Measurements from ENCODE around the gene GTF2H2C.
"Not testable (repeated sequence)": the region's sequence is repeated elsewhere in the genome, so short reads cannot be mapped to it uniquely, and the experiment has no call there.

GTF2H2C gene

DNA sequence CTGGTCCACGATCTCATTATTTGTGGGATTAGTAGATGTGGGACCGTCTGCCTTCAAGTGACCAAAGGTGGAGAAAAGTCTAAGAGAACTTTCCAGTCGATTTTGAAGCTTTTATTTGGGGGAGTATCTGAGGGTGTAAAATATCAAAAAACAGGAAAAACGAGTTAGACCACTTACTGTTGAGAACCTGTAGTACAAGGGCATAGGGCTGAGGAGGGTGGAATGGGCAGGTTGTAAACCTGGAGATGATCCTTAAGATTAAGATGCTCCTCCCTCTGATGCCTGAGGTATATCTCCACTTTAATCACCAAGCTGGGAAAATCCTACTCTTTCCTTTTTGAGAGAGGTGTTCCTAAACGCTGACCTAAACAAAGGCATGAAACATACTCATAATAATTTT is 32.0 kb upstream of the GTF2H2C start:
- no peaks in the 10 kb centered on the region for H3K9me3 ChIP-seq (ENCODE audit: control insufficient read depth, insufficient read depth, low read length)
- H3K4me1 ChIP-seq (ENCODE audit: control insufficient read depth, insufficient read depth, low read length) = no peaks in the 10 kb centered on the region
- no peak overlapping the region for H3K27ac ChIP-seq (ENCODE audit: low read length)
- no peaks in the 10 kb centered on the region for H3K27me3 ChIP-seq (ENCODE audit: control insufficient read depth, insufficient read depth, low read length)
- DNase-seq (ENCODE audit: low read depth, low spot score) = no peak
- no peaks in the 10 kb centered on the region for H3K36me3 ChIP-seq (ENCODE audit: control insufficient read depth, insufficient read depth, low read length)
- no CpG with 5 or more reads among the region's 5 CpGs for WGBS (ENCODE audit: insufficient coverage, insufficient read length)
- no peak overlapping the region for H3K4me3 ChIP-seq (ENCODE audit: low read length)

GRCh38 chr5:69528609-69529008 is 31.4 kb upstream of the GTF2H2C start:
- H3K4me1 ChIP-seq (ENCODE audit: control insufficient read depth, insufficient read depth, low read length) = no peaks in the 10 kb centered on the region
- H3K27ac ChIP-seq (ENCODE audit: low read length) = no peak overlapping the region
- no peak overlapping the region for H3K4me3 ChIP-seq (ENCODE audit: low read length)
- H3K27me3 ChIP-seq (ENCODE audit: control insufficient read depth, insufficient read depth, low read length) = no peaks in the 10 kb centered on the region
- DNase-seq (ENCODE audit: low read depth, low spot score) = no peak
- no peaks in the 10 kb centered on the region for H3K36me3 ChIP-seq (ENCODE audit: control insufficient read depth, insufficient read depth, low read length)
- no CpG with 5 or more reads among the region's 4 CpGs for whole genome bisulfite sequencing (ENCODE audit: insufficient coverage, insufficient read length)
- no peaks in the 10 kb centered on the region for H3K9me3 ChIP-seq (ENCODE audit: control insufficient read depth, insufficient read depth, low read length)

DNA sequence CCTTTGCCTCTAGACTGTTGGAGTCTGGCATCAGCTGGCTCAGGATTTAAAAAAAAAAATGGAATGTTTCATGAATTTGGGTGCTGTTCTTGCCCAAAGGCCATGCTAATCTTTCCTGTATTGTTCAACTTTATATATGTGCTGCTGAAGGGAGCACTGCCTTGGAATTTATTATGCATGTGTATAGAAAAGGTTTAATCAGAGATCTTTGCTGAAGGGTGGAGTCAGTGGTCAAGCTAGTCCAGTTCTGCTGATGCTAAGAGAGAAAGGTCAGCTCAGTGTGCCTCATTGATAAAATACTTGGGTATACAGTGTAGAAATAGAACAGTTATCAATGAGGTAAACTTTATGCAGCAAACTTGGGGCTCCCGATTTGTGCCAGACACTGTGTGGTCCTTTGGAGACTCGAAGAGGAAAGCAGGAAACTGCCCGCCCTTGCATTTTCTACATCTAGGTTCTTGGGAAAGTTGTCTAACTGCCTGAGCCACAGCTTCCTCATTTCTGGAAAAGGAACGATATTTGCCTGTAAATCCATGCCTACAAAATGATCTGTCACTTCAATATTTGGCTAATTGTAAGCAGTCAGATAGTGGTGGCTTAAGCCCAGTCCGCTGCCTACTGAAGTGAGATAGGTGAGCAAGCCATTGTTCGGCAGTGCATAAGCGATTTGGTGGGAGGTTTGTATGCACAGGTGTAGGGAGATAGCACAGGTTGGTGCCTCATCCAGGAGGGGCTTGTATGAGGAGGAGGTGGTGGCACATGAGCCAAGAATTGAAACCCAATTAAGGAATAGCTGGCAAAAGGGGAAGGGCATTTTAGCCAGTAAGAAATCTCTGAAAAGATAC is 29.2 kb upstream of the GTF2H2C start:
- H3K27ac ChIP-seq (ENCODE audit: low read length) = no peak overlapping the region
- H3K36me3 ChIP-seq (ENCODE audit: control insufficient read depth, insufficient read depth, low read length) = no peaks in the 10 kb centered on the region
- no peaks in the 10 kb centered on the region for H3K27me3 ChIP-seq (ENCODE audit: control insufficient read depth, insufficient read depth, low read length)
- no peaks in the 10 kb centered on the region for H3K4me1 ChIP-seq (ENCODE audit: control insufficient read depth, insufficient read depth, low read length)
- no peak overlapping the region for H3K4me3 ChIP-seq (ENCODE audit: low read length)
- DNase-seq (ENCODE audit: low read depth, low spot score) = no peak
- no CpG with 5 or more reads among the region's 7 CpGs for WGBS (ENCODE audit: insufficient coverage, insufficient read length)
- no peaks in the 10 kb centered on the region for H3K9me3 ChIP-seq (ENCODE audit: control insufficient read depth, insufficient read depth, low read length)

GRCh38 chr5:69531406-69531801 is 28.6 kb upstream of the GTF2H2C start:
- DNase-seq (ENCODE audit: low read depth, low spot score) = no peak
- WGBS (ENCODE audit: insufficient coverage, insufficient read length) = no CpG with 5 or more reads among the region's 3 CpGs

GRCh38 chr5:69537911-69538310 is 22.1 kb upstream of the GTF2H2C start:
- DNase-seq (ENCODE audit: low read depth, low spot score); H3K27ac ChIP-seq (ENCODE audit: low read length); H3K4me3 ChIP-seq (ENCODE audit: low read length); H3K36me3 ChIP-seq (ENCODE audit: control insufficient read depth, insufficient read depth, low read length); H3K9me3 ChIP-seq (ENCODE audit: control insufficient read depth, insufficient read depth, low read length); H3K27me3 ChIP-seq (ENCODE audit: control insufficient read depth, insufficient read depth, low read length); H3K4me1 ChIP-seq (ENCODE audit: control insufficient read depth, insufficient read depth, low read length): not testable (repeated sequence)
- WGBS (ENCODE audit: insufficient coverage, insufficient read length) = no CpG with 5 or more reads among the region's 3 CpGs

More at GRCh38 chr5:69531406-69531801, 28.6 kb upstream of the GTF2H2C start:
- Histone ChIP-seq H3K27ac (ENCODE audit: low read length) (no peak overlapping the region), H3K4me3 (ENCODE audit: low read length) (no peak overlapping the region), H3K4me1 (ENCODE audit: control insufficient read depth, insufficient read depth, low read length) (no peaks in the 10 kb centered on the region), H3K9me3 (ENCODE audit: control insufficient read depth, insufficient read depth, low read length) (no peaks in the 10 kb centered on the region), H3K27me3 (ENCODE audit: control insufficient read depth, insufficient read depth, low read length) (no peaks in the 10 kb centered on the region), H3K36me3 (ENCODE audit: control insufficient read depth, insufficient read depth, low read length) (no peaks in the 10 kb centered on the region)

DNA sequence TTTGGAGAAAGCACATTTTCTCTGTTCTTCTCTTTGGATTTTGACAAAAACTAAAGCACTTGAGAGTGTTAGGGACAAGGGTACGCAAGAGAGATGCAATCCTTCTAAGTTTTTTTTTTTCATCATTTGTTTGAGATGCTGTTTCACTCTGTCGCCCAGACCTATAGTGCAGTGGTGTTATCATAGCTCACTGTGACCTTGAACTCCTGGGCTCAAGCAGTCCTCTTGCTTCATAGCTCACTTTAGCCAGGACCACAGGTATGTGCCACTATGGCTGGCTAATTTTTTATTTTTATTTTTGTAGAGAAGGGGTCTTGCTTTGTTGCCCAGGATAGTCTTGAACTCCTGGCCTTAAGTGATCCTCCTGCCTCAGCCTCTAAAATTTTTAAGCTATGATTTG is 21.3 kb upstream of the GTF2H2C start:
- DNase-seq (ENCODE audit: low read depth, low spot score); H3K4me3 ChIP-seq (ENCODE audit: low read length): not testable (repeated sequence)

GRCh38 chr5:69541347-69541746 is 18.6 kb upstream of the GTF2H2C start:
- not testable (repeated sequence) for H3K36me3 ChIP-seq (ENCODE audit: control insufficient read depth, insufficient read depth, low read length); H3K27ac ChIP-seq (ENCODE audit: low read length); H3K4me1 ChIP-seq (ENCODE audit: control insufficient read depth, insufficient read depth, low read length); H3K4me3 ChIP-seq (ENCODE audit: low read length); H3K27me3 ChIP-seq (ENCODE audit: control insufficient read depth, insufficient read depth, low read length); H3K9me3 ChIP-seq (ENCODE audit: control insufficient read depth, insufficient read depth, low read length); DNase-seq (ENCODE audit: low read depth, low spot score)
- no CpG with 5 or more reads among the region's 1 CpG for WGBS (ENCODE audit: insufficient coverage, insufficient read length)

More for the DNA sequence above, 21.3 kb upstream of the GTF2H2C start:
- not testable (repeated sequence) for H3K27me3 ChIP-seq (ENCODE audit: control insufficient read depth, insufficient read depth, low read length); H3K4me1 ChIP-seq (ENCODE audit: control insufficient read depth, insufficient read depth, low read length); H3K27ac ChIP-seq (ENCODE audit: low read length); H3K9me3 ChIP-seq (ENCODE audit: control insufficient read depth, insufficient read depth, low read length); H3K36me3 ChIP-seq (ENCODE audit: control insufficient read depth, insufficient read depth, low read length)
- no CpG with 5 or more reads among the region's 2 CpGs for WGBS (ENCODE audit: insufficient coverage, insufficient read length)

GRCh38 chr5:69542838-69543618 is 17.0 kb upstream of the GTF2H2C start:
- H3K9me3 ChIP-seq (ENCODE audit: control insufficient read depth, insufficient read depth, low read length); H3K27me3 ChIP-seq (ENCODE audit: control insufficient read depth, insufficient read depth, low read length); H3K36me3 ChIP-seq (ENCODE audit: control insufficient read depth, insufficient read depth, low read length); H3K4me1 ChIP-seq (ENCODE audit: control insufficient read depth, insufficient read depth, low read length); DNase-seq (ENCODE audit: low read depth, low spot score); H3K4me3 ChIP-seq (ENCODE audit: low read length); H3K27ac ChIP-seq (ENCODE audit: low read length): not testable (repeated sequence)
- no CpG with 5 or more reads among the region's 3 CpGs for WGBS (ENCODE audit: insufficient coverage, insufficient read length)

DNA sequence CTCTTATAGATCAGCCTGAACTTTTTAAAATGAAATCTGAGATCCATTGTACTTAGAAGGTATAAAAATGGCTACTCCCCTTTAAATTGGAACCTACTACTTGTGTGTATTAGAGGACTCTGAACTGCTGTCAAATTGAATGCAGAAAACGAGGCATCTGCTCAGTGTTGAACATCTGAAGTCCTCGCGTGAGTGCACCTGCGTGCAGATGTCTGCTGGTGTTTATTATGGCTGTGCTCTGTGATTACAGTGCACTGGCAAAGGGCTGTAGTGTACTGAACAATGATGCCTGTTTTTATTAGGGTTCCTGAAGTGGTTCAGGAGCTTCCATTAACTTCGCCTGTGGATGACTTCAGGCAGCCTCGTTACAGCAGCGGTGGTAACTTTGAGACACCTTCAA is 15.4 kb upstream of the GTF2H2C start:
- not testable (repeated sequence) for H3K36me3 ChIP-seq (ENCODE audit: control insufficient read depth, insufficient read depth, low read length); H3K27ac ChIP-seq (ENCODE audit: low read length); H3K27me3 ChIP-seq (ENCODE audit: control insufficient read depth, insufficient read depth, low read length); H3K4me1 ChIP-seq (ENCODE audit: control insufficient read depth, insufficient read depth, low read length); DNase-seq (ENCODE audit: low read depth, low spot score); H3K4me3 ChIP-seq (ENCODE audit: low read length); H3K9me3 ChIP-seq (ENCODE audit: control insufficient read depth, insufficient read depth, low read length)
- no CpG with 5 or more reads among the region's 7 CpGs for whole genome bisulfite sequencing (ENCODE audit: insufficient coverage, insufficient read length)

- DNase-seq (ENCODE audit: low read depth, low spot score); H3K36me3 ChIP-seq (ENCODE audit: control insufficient read depth, insufficient read depth, low read length); H3K9me3 ChIP-seq (ENCODE audit: control insufficient read depth, insufficient read depth, low read length); H3K4me1 ChIP-seq (ENCODE audit: control insufficient read depth, insufficient read depth, low read length); H3K27ac ChIP-seq (ENCODE audit: low read length); H3K27me3 ChIP-seq (ENCODE audit: control insufficient read depth, insufficient read depth, low read length): not testable (repeated sequence)
- peak overlapping the region; percentile 5; the same call in 1 of the 2 replicates for H3K4me3 ChIP-seq (ENCODE audit: low read length)
- no CpG with 5 or more reads among the region's 31 CpGs for WGBS (ENCODE audit: insufficient coverage, insufficient read length)
These were observed 818 bp downstream of the GTF2H2C start for GRCh38 chr5:69560587-69561431.

Data from iPS DF 6.9 (cell line).